Esophagus (tissue), 2 donors: ENCODE measurements around the gene RYK. TPM values are rescaled to one million over a fixed set of nuclear protein-coding genes. Genes with fewer than 3 reads are reported as not detected.
"Not testable (repeated sequence)": the region's sequence is repeated elsewhere in the genome, so short reads cannot be mapped to it uniquely, and the experiment has no call there.

ENCODE experiments used
- H3K27ac ChIP-seq, 2 donors: one replicate each; pipeline ENCODE4 v1.5.1; 2013; ENCODE audit warnings: low read depth in 2 of 2, mild to moderate bottlenecking in 2 of 2, inconsistent platforms in 1 of 2, low read length in 1 of 2, moderate library complexity in 1 of 2
- H3K27me3 ChIP-seq, 2 donors: one replicate each; pipeline ENCODE4 v1.6.1; 2013; ENCODE audit warnings: low read length in 2 of 2, control low read depth in 1 of 2, mild to moderate bottlenecking in 1 of 2; ENCODE audit not compliant: insufficient read depth in 2 of 2, control insufficient read depth in 1 of 2
- H3K36me3 ChIP-seq, 2 donors: one replicate each; pipeline ENCODE4 v1.6.1; 2013; ENCODE audit warnings: low read length in 1 of 2; ENCODE audit not compliant: control insufficient read depth in 2 of 2, insufficient read depth in 2 of 2
- H3K4me1 ChIP-seq, 2 donors: one replicate each; pipeline ENCODE4 v1.6.1; 2013; ENCODE audit warnings: low read length in 1 of 2; ENCODE audit not compliant: control insufficient read depth in 2 of 2, insufficient read depth in 2 of 2
- H3K4me3 ChIP-seq, 2 donors: one replicate each; pipeline ENCODE4 v1.5.1; 2013; ENCODE audit warnings: low read length in 2 of 2, mild to moderate bottlenecking in 2 of 2, low read depth in 1 of 2, moderate library complexity in 1 of 2
- H3K9me3 ChIP-seq, 2 donors: one replicate each; pipeline ENCODE4 v1.6.1; 2013; ENCODE audit warnings: mild to moderate bottlenecking in 2 of 2, low read depth in 1 of 2, low read length in 1 of 2, moderate library complexity in 1 of 2; ENCODE audit not compliant: control insufficient read depth in 2 of 2, insufficient read depth in 1 of 2
- WGBS, 2 donors: extraction: QIAGEN DNeasy Blood & Tissue Kit; methylation state at CpG; one replicate each; pipeline ENCODE4 v1.1.7; 2013; 5-methylcytosine and 5-hydroxymethylcytosine counted together
- polyA plus RNA-seq, 2 donors: library from polyadenylated mRNA; stranded (reverse); fragments of 200-250 nt; gene quantifications; one replicate each; pipeline ENCODE4 v1.2.3, GENCODE V29; 2013
- donor health status: healthy with polysubstance abuse.
- donor health status: Bipolar disorder and iron deficiency.

Gene RYK
- polyA plus RNA-seq, 2 donors, result 24.7 to 25.4 TPM

DNA sequence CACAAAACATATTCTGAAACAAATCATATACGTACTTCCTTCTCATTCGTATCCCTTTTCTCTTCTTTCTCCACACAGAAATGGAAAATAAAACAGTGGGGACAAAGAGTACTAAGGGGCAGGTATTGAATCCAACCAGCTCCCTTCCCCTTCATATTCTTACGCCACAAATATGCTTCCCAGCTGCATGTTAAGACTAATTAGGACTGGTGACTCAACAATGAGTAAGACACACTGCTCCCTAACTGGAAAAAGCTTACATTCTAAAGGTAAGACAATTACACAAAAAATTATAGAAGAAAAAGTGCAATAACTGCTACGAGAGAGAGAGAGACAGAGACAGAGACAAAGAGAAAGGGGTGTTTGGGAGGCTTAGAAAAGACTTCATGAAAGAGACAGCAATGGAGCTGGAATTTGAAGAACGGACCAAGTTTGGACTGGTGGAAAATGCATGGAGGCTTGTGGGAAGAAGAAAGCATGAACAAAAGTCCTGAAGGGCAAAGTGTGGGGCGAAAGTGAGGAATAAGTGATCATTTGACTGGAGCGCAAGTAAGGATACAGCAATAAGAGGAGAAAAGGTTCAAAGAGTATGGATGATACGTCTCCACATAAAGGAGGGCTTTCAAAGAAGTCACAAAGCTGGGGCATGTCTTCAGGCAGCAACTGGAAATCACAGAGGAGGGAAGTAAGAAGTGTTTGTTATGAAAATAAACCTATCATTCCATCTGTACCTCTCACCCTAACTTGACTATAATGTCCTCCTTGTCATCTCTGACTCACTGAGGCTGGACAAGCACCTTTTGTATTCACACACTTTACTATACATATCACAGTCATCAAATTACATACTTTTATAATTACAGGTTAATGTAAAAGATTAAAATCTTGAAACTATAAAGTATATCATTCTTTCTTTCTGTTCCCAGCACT, 49.2 kb downstream of the RYK start:
- H3K4me1 ChIP-seq, result no peaks in the 10 kb centered on the region
- H3K27me3 ChIP-seq, result no peaks in the 10 kb centered on the region
- H3K27ac ChIP-seq, result peak overlapping the region; percentile 17 to 84
- H3K36me3 ChIP-seq, result peaks cover 0 to 4% of the 10 kb centered on the region in 2 donors
- no peaks in the 10 kb centered on the region for H3K9me3 ChIP-seq
- H3K4me3 ChIP-seq, result no peak overlapping the region
- WGBS, 2 donors, result 66 to 79% methylated on average over 8 of the region's 8 CpGs

DNA sequence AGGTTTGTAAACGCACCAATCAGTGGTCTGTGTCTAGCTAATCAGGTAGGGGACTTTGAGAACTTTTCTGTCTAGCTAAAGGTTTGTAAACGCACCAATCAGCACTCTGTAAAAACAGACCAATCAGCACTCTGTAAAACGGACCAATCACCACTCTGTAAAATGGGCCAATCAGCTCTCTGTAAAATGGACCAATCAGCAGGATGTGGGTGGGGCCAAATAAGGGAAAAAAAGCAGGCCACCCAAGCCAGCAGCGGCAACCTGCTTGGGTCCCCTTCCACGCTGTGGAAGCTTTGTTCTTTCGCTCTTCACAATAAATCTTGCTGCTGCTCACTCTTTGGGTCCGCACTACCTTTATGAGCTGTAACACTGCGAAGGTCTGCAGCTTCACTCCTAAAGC, 50.8 kb downstream of the RYK start:
- not testable (repeated sequence) for H3K4me1 ChIP-seq, H3K36me3 ChIP-seq, H3K27ac ChIP-seq, H3K9me3 ChIP-seq, H3K4me3 ChIP-seq, H3K27me3 ChIP-seq
- 89 to 90% methylated on average over 8 of the region's 8 CpGs for WGBS, 2 donors

DNA sequence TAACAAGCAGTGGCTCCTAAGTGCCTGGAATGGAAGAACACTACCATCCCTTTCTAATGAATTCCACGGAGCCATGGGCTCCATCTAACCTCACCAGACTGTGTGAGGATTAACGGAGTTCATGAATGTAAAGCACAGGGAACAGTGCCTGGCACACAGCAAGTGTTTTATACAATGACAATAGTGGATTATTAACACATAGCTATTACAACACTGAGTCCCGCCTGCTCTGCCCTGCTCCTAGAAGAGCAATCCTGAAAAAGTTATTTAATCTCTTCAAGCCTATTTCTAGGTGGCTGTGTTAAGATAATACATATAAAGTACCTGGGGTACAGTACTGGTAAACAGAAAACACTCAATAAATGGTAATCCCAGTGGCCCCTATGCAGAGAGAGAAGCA, 51.4 kb downstream of the RYK start:
- no peaks in the 10 kb centered on the region for H3K36me3 ChIP-seq

DNA sequence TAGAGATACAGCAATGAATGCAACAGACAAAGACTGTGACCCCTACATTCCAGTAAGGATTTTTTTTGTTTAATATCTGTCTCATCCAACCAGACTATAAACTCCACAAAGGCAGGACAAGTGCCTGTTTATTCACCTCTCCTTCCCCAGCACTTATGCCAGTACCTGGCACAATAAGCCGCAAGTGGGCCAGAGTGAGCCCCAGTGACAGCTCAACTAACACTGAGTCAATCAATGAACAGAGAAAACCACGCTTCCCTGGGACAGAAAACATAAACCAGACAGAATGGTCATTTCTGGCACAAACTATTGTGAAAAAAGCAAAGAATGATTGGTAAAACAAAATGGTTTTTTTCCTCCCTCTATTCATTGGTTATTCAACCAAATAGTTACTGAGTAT, 52.2 kb downstream of the RYK start:
- Histone ChIP-seq H3K36me3 (no peaks in the 10 kb centered on the region), H3K9me3 (no peaks in the 10 kb centered on the region), H3K4me1 (no peaks in the 10 kb centered on the region), H3K4me3 (no peak overlapping the region), H3K27ac (no peak overlapping the region), H3K27me3 (no peaks in the 10 kb centered on the region)
- 94 to 96% methylated on average over 2 of the region's 2 CpGs for WGBS, 2 donors

More for the DNA sequence above, 51.4 kb downstream of the RYK start:
- Histone ChIP-seq H3K9me3 (no peaks in the 10 kb centered on the region), H3K4me3 (no peak overlapping the region), H3K27ac (no peak overlapping the region), H3K4me1 (no peaks in the 10 kb centered on the region), H3K27me3 (no peaks in the 10 kb centered on the region)
- 72 to 79% methylated on average over 3 of the region's 3 CpGs for WGBS, 2 donors

DNA sequence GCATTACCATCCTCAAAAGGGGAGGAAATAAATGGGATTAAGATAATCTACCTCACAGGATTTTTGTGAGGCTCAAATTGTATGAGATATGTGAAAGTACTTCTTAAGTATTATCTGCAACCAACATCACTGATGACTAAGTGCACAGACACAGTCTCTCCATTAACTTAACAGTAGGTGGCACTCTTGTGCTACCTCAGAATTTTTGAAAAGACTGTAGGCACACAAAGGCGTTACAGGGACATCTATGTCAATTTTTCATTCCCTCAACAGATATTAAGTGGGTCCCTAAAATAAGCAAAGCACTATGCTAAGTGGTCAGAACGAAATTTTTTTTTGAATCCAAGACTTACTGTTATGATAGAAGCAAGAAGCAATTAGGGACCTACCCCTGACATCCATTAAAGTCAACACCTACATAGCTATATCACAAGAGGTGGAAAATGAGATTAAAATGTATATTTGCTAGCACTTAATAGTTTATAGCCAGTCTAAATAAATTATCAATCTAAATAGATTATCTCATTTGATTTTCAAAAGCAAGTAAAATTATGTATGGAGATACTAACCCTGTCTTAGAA, 52.9 kb downstream of the RYK start:
- Histone ChIP-seq H3K36me3 (no peaks in the 10 kb centered on the region), H3K4me1 (no peaks in the 10 kb centered on the region)
- 9 to 12% methylated on average over 2 of the region's 2 CpGs for WGBS, 2 donors

DNA sequence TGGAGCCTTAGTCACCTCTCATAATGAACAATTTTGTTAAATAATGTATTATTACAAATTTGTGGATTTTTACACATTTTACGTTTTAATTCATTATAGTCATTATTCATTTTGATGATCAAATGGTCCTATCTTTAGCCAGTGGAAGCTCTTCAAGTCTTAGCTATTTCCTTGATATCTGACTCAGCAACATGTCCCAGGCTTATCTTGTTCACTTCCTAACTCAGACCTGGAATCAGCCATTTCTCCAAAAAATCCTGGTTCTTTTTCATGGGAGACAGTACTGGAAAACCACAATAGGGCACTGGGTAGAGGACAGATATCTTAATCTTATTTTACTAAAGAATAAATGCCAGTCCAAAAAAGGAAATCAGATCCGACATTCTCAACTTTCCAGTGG, 56.4 kb downstream of the RYK start:
- no peaks in the 10 kb centered on the region for H3K4me1 ChIP-seq
- H3K27ac ChIP-seq, result no peak overlapping the region
- H3K4me3 ChIP-seq, result no peak overlapping the region
- H3K9me3 ChIP-seq, result no peaks in the 10 kb centered on the region
- WGBS, 2 donors, result 82 to 92% methylated on average over 2 of the region's 2 CpGs
- H3K27me3 ChIP-seq, result no peaks in the 10 kb centered on the region
- no peaks in the 10 kb centered on the region for H3K36me3 ChIP-seq

More for the DNA sequence above, 52.9 kb downstream of the RYK start:
- Histone ChIP-seq H3K27me3 (no peaks in the 10 kb centered on the region), H3K9me3 (no peaks in the 10 kb centered on the region), H3K4me3 (no peak overlapping the region), H3K27ac (no peak overlapping the region)

DNA sequence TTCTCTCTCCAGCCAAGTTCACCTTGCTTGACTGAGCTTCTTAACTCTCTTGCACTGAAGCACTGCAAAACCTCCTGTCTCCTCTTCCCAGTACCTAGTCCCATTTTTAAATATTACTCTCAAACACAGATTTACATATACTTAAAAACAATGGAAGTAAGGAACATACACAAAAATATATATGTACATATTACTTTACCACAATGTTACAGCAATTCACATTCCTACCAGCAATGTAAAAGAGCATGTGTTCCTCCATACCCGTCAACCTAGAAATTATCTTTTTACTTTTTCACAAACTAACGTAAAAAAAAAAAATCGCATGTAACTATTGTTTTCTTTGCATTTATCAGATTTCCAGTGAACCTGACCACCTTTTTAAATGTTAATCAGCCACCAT, 60.4 kb downstream of the RYK start:
- no peaks in the 10 kb centered on the region for H3K27me3 ChIP-seq
- H3K9me3 ChIP-seq, result no peaks in the 10 kb centered on the region
- H3K27ac ChIP-seq, result no peak overlapping the region
- no peaks in the 10 kb centered on the region for H3K4me1 ChIP-seq
- 90 to 95% methylated on average over 3 of the region's 3 CpGs for WGBS, 2 donors
- no peak overlapping the region for H3K4me3 ChIP-seq
- H3K36me3 ChIP-seq, result peaks cover 0 to 2% of the 10 kb centered on the region in 2 donors

DNA sequence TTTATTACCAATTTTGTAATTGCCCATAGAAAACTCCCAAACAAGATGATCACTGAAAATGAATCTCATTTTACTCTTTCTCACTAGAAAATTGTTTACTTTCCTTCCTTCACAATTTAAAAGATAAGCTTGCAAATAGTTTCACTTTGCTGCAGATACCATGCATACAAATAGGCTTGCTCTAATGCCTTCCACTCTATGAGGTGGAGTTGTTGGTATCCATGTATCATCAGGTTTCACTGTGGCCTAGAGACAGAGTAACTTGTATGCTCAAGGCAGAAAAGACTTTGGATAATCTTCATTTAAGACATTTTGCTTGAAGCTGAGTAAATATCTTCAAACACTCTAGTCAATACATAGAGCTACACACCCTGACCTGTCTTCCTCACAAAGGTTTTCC, 60.8 kb downstream of the RYK start:
- Histone ChIP-seq H3K4me3 (no peak overlapping the region), H3K9me3 (no peaks in the 10 kb centered on the region), H3K36me3 (peaks cover 0 to 2% of the 10 kb centered on the region in 2 donors), H3K4me1 (no peaks in the 10 kb centered on the region), H3K27me3 (no peaks in the 10 kb centered on the region), H3K27ac (no peak overlapping the region)

DNA sequence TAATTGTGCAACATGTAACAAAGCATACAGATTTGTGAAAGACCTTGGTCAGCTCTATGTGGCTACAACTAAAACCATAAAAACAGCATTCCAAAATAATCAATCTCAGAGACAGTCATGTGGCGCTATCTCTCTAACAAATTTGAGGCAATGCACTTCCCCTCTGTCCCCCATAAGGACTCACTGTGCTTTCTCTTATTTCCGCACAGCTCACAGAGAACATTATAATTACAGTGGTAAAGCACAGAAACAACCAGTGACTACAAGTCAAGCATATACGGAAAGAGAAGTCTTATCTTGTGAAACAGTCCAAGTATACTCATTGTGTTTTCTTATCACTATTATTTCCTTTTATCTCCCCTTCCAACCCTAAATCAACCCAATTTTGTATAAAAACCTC, 64.3 kb downstream of the RYK start:
- Histone ChIP-seq H3K4me1 (no peaks in the 10 kb centered on the region), H3K27me3 (no peaks in the 10 kb centered on the region), H3K4me3 (no peak overlapping the region), H3K9me3 (no peaks in the 10 kb centered on the region), H3K36me3 (peaks cover 0 to 2% of the 10 kb centered on the region in 2 donors), H3K27ac (no peak overlapping the region)
- WGBS, 2 donors, result 90% methylated on average over 3 of the region's 3 CpGs

DNA sequence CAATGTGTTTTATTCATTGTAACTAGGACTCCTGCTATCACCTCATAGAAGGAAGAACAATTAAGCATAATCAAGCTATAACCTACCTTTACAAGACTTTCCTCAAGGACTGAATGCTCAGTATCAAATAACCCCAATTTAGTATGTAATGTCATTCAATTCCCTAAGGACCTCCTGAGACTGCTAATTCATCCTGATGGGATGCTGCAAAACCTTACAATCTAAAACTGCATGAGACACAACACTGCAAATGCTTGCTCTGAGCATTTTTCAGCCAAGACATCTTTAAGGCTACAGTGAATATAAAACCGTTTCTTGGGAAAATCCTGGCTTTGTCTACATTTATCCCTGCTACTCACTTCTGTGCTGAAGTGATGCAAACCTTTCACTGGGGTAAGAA, 69.9 kb downstream of the RYK start:
- H3K27me3 ChIP-seq, result no peaks in the 10 kb centered on the region
- H3K4me3 ChIP-seq, result no peak overlapping the region
- WGBS, 2 donors, result 84 to 85% methylated on average over 1 of the region's 1 CpG
- H3K36me3 ChIP-seq, result peaks cover 0 to 1% of the 10 kb centered on the region in 2 donors
- H3K4me1 ChIP-seq, result no peaks in the 10 kb centered on the region
- no peak overlapping the region for H3K27ac ChIP-seq
- H3K9me3 ChIP-seq, result no peaks in the 10 kb centered on the region
